WTC11 (cell line): Measurements from ENCODE around the gene MIR17HG. TPM values are rescaled to one million over a fixed set of nuclear protein-coding genes. Genes with fewer than 3 reads are reported as not detected.

Experiments used
- CBFB ChIP-seq: sonication (generic); formaldehyde crosslinking; IDR thresholded peaks from 2 replicates; pipeline ENCODE4 v1.8.1; 2022; ENCODE audit warnings: mild to moderate bottlenecking, low read depth, missing genetic modification reagents
- E2F4 ChIP-seq: sonication (generic); formaldehyde crosslinking; IDR thresholded peaks from 2 replicates; pipeline ENCODE4 v1.8.1; 2022; ENCODE audit warnings: low read depth, mild to moderate bottlenecking, moderate library complexity, missing genetic modification reagents, borderline replicate concordance
- ETV6 ChIP-seq: sonication (generic); formaldehyde crosslinking; IDR thresholded peaks from 2 replicates; pipeline ENCODE4 v1.8.1; 2022; ENCODE audit warnings: mild to moderate bottlenecking, missing genetic modification reagents
- GABPB1 ChIP-seq: sonication (generic); formaldehyde crosslinking; IDR thresholded peaks from 2 replicates; pipeline ENCODE4 v1.8.1; 2023; ENCODE audit warnings: mild to moderate bottlenecking, missing genetic modification reagents
- GRHL2 ChIP-seq: fragments of 250-450 bp; sonication (Bioruptor Pico); IDR thresholded peaks from 2 replicates; pipeline ENCODE4 v1.8.0; 2022; ENCODE audit warnings: mild to moderate bottlenecking, moderate library complexity; ENCODE audit not compliant: insufficient replicate concordance, severe bottlenecking
- HMGA2 ChIP-seq: fragments of 250-450 bp; sonication (Bioruptor Pico); IDR thresholded peaks from 2 replicates; pipeline ENCODE4 v1.4.0; 2021; ENCODE audit warnings: mild to moderate bottlenecking, moderate library complexity
- MXD4 ChIP-seq: fragments of 250-450 bp; sonication (Bioruptor Pico); IDR thresholded peaks from 2 replicates; pipeline ENCODE4 v1.8.0; 2021; ENCODE audit warnings: mild to moderate bottlenecking, moderate library complexity, borderline replicate concordance
- NFE2L1 ChIP-seq: sonication (generic); formaldehyde crosslinking; IDR thresholded peaks from 2 replicates; pipeline ENCODE4 v1.8.1; 2023; ENCODE audit warnings: missing genetic modification reagents
- NFYB ChIP-seq: sonication (generic); formaldehyde crosslinking; conservative IDR thresholded peaks from 2 replicates; pipeline ENCODE4 v1.8.0; 2022; ENCODE audit warnings: low read depth, missing genetic modification reagents
- NR1H2 ChIP-seq: sonication (generic); formaldehyde crosslinking; IDR thresholded peaks from 2 replicates; pipeline ENCODE4 v1.9.0; 2021; ENCODE audit warnings: mild to moderate bottlenecking, moderate library complexity, missing genetic modification reagents
- OVOL2 ChIP-seq: fragments of 250-450 bp; sonication (Bioruptor Pico); IDR thresholded peaks from 2 replicates; pipeline ENCODE4 v1.9.0; 2021; ENCODE audit warnings: mild to moderate bottlenecking, borderline replicate concordance
- PRRX2 ChIP-seq: fragments of 250-450 bp; sonication (Bioruptor Pico); IDR thresholded peaks from 2 replicates; pipeline ENCODE4 v1.8.0; 2021; ENCODE audit warnings: mild to moderate bottlenecking
- RORB ChIP-seq: fragments of 250-450 bp; sonication (Bioruptor Pico); IDR thresholded peaks from 2 replicates; pipeline ENCODE4 v1.9.0; 2021; ENCODE audit warnings: mild to moderate bottlenecking
- SMAD4 ChIP-seq: sonication (generic); formaldehyde crosslinking; IDR thresholded peaks from 2 replicates; pipeline ENCODE4 v1.8.0; 2022; ENCODE audit warnings: mild to moderate bottlenecking, missing genetic modification reagents
- TCF7 ChIP-seq: sonication (generic); formaldehyde crosslinking; IDR thresholded peaks from 2 replicates; pipeline ENCODE4 v1.8.0; 2022; ENCODE audit warnings: mild to moderate bottlenecking, low read depth, missing genetic modification reagents, moderate library complexity
- ZBTB21 ChIP-seq: sonication (generic); formaldehyde crosslinking; IDR thresholded peaks from 2 replicates; pipeline ENCODE4 v1.8.1; 2023; ENCODE audit warnings: mild to moderate bottlenecking, missing genetic modification reagents, borderline replicate concordance
- ZNF671 ChIP-seq: fragments of 250-450 bp; sonication (Bioruptor Pico); IDR thresholded peaks from 2 replicates; pipeline ENCODE4 v1.8.0; 2021; ENCODE audit warnings: mild to moderate bottlenecking
- total RNA-seq: library from RNA; stranded (reverse); gene quantifications from 3 replicates; pipeline ENCODE4 v1.2.3, GENCODE V29; 2021
- TF ChIP-seq, protein P1 (sequence below): sonication (generic); formaldehyde crosslinking; IDR thresholded peaks from 2 replicates; pipeline ENCODE4 v1.8.0; 2023; ENCODE audit warnings: missing genetic modification reagents, mild to moderate bottlenecking, borderline replicate concordance
- TF ChIP-seq, protein P2 (sequence below): sonication (generic); formaldehyde crosslinking; conservative IDR thresholded peaks from 2 replicates; pipeline ENCODE4 v1.8.1; 2023; ENCODE audit warnings: mild to moderate bottlenecking, low read depth, missing genetic modification reagents, moderate library complexity
- TF ChIP-seq, protein P3 (sequence below): fragments of 250-450 bp; sonication (Bioruptor Pico); IDR thresholded peaks from 2 replicates; pipeline ENCODE4 v1.9.0; 2021; ENCODE audit warnings: mild to moderate bottlenecking, borderline replicate concordance
- TF ChIP-seq, protein P4 (sequence below): sonication (generic); formaldehyde crosslinking; IDR thresholded peaks from 2 replicates; pipeline ENCODE4 v1.8.1; 2023; ENCODE audit warnings: mild to moderate bottlenecking, missing genetic modification reagents, moderate library complexity
- TF ChIP-seq, protein P5 (sequence below): fragments of 250-450 bp; sonication (Bioruptor Pico); conservative IDR thresholded peaks from 2 replicates; pipeline ENCODE4 v1.9.0; 2021; ENCODE audit warnings: mild to moderate bottlenecking
- TF ChIP-seq, protein P6 (sequence below): sonication (generic); formaldehyde crosslinking; IDR thresholded peaks from 2 replicates; pipeline ENCODE4 v1.8.1; 2023; ENCODE audit warnings: mild to moderate bottlenecking, missing genetic modification reagents, moderate library complexity

The MIR17HG gene
- total RNA-seq, 1 experiment from 2014 or later, result 37.1 TPM

DNA sequence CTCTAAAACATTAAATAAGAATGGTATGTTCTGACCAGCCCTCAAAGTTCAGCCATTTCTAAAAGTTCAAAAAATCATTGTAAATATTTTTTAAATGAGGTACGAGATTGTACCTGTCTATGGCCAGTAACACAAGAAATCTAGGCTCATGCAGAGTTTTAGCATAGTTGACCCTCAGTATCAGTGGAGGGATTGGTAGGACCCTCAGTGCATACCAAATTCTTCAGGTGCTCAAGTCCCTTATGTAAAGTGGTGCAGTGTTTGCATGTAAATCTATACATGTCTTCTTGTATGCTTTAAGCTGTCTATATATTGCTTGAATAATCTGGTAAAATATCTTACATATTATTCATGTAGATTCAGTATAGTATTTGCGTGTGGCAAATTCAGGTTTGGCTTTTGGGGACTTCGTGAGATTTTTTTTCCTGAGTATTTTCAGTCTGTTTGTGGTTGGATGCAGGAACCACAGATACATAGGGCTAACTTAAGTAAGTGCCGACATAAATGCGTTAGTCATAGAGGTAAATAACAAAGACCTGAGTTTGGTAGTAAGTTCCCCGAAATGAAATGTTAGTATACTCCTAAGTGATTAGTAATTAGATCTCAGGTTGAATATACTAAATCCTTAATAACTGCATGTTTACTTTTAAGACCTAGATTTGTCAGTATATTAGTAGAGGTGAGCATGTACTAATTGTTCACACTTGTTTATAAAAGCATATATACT is 7.8 kb downstream of the MIR17HG start (continued):
- no peak for TF ChIP-seq E2F4
- TF ChIP-seq TCF7 (CRISPR knock-in tag), result no peak
- TF ChIP-seq RORB (CRISPR knock-in tag), result no peak
- no peak for TF ChIP-seq SMAD4 (CRISPR knock-in tag)
- no peak for TF ChIP-seq HMGA2
- TF ChIP-seq, protein P1, sequence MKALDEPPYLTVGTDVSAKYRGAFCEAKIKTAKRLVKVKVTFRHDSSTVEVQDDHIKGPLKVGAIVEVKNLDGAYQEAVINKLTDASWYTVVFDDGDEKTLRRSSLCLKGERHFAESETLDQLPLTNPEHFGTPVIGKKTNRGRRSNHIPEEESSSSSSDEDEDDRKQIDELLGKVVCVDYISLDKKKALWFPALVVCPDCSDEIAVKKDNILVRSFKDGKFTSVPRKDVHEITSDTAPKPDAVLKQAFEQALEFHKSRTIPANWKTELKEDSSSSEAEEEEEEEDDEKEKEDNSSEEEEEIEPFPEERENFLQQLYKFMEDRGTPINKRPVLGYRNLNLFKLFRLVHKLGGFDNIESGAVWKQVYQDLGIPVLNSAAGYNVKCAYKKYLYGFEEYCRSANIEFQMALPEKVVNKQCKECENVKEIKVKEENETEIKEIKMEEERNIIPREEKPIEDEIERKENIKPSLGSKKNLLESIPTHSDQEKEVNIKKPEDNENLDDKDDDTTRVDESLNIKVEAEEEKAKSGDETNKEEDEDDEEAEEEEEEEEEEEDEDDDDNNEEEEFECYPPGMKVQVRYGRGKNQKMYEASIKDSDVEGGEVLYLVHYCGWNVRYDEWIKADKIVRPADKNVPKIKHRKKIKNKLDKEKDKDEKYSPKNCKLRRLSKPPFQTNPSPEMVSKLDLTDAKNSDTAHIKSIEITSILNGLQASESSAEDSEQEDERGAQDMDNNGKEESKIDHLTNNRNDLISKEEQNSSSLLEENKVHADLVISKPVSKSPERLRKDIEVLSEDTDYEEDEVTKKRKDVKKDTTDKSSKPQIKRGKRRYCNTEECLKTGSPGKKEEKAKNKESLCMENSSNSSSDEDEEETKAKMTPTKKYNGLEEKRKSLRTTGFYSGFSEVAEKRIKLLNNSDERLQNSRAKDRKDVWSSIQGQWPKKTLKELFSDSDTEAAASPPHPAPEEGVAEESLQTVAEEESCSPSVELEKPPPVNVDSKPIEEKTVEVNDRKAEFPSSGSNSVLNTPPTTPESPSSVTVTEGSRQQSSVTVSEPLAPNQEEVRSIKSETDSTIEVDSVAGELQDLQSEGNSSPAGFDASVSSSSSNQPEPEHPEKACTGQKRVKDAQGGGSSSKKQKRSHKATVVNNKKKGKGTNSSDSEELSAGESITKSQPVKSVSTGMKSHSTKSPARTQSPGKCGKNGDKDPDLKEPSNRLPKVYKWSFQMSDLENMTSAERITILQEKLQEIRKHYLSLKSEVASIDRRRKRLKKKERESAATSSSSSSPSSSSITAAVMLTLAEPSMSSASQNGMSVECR (CRISPR knock-in tag), result no peak
- no peak for TF ChIP-seq MXD4 (CRISPR knock-in tag)
- no peak for TF ChIP-seq NR1H2 (CRISPR knock-in tag)
- no peak for TF ChIP-seq CBFB (CRISPR knock-in tag)
- TF ChIP-seq GABPB1 (CRISPR knock-in tag), result no peak
- TF ChIP-seq ETV6 (CRISPR knock-in tag), result no peak
- no peak for TF ChIP-seq OVOL2 (CRISPR knock-in tag)
- TF ChIP-seq, protein P2, sequence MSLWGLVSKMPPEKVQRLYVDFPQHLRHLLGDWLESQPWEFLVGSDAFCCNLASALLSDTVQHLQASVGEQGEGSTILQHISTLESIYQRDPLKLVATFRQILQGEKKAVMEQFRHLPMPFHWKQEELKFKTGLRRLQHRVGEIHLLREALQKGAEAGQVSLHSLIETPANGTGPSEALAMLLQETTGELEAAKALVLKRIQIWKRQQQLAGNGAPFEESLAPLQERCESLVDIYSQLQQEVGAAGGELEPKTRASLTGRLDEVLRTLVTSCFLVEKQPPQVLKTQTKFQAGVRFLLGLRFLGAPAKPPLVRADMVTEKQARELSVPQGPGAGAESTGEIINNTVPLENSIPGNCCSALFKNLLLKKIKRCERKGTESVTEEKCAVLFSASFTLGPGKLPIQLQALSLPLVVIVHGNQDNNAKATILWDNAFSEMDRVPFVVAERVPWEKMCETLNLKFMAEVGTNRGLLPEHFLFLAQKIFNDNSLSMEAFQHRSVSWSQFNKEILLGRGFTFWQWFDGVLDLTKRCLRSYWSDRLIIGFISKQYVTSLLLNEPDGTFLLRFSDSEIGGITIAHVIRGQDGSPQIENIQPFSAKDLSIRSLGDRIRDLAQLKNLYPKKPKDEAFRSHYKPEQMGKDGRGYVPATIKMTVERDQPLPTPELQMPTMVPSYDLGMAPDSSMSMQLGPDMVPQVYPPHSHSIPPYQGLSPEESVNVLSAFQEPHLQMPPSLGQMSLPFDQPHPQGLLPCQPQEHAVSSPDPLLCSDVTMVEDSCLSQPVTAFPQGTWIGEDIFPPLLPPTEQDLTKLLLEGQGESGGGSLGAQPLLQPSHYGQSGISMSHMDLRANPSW (CRISPR knock-in tag), result no peak
- peak; percentile 87 for TF ChIP-seq PRRX2
- TF ChIP-seq ZBTB21 (CRISPR knock-in tag), result no peak
- peak; percentile 70 for TF ChIP-seq ZNF671 (CRISPR knock-in tag)
- TF ChIP-seq, protein P3, sequence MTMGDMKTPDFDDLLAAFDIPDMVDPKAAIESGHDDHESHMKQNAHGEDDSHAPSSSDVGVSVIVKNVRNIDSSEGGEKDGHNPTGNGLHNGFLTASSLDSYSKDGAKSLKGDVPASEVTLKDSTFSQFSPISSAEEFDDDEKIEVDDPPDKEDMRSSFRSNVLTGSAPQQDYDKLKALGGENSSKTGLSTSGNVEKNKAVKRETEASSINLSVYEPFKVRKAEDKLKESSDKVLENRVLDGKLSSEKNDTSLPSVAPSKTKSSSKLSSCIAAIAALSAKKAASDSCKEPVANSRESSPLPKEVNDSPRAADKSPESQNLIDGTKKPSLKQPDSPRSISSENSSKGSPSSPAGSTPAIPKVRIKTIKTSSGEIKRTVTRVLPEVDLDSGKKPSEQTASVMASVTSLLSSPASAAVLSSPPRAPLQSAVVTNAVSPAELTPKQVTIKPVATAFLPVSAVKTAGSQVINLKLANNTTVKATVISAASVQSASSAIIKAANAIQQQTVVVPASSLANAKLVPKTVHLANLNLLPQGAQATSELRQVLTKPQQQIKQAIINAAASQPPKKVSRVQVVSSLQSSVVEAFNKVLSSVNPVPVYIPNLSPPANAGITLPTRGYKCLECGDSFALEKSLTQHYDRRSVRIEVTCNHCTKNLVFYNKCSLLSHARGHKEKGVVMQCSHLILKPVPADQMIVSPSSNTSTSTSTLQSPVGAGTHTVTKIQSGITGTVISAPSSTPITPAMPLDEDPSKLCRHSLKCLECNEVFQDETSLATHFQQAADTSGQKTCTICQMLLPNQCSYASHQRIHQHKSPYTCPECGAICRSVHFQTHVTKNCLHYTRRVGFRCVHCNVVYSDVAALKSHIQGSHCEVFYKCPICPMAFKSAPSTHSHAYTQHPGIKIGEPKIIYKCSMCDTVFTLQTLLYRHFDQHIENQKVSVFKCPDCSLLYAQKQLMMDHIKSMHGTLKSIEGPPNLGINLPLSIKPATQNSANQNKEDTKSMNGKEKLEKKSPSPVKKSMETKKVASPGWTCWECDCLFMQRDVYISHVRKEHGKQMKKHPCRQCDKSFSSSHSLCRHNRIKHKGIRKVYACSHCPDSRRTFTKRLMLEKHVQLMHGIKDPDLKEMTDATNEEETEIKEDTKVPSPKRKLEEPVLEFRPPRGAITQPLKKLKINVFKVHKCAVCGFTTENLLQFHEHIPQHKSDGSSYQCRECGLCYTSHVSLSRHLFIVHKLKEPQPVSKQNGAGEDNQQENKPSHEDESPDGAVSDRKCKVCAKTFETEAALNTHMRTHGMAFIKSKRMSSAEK (CRISPR knock-in tag), result peak; percentile 81; the same call in 1 of the 2 replicates
- TF ChIP-seq, protein P4, sequence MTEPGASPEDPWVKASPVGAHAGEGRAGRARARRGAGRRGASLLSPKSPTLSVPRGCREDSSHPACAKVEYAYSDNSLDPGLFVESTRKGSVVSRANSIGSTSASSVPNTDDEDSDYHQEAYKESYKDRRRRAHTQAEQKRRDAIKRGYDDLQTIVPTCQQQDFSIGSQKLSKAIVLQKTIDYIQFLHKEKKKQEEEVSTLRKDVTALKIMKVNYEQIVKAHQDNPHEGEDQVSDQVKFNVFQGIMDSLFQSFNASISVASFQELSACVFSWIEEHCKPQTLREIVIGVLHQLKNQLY, result no peak
- TF ChIP-seq NFE2L1 (CRISPR knock-in tag), result no peak
- TF ChIP-seq, protein P5, sequence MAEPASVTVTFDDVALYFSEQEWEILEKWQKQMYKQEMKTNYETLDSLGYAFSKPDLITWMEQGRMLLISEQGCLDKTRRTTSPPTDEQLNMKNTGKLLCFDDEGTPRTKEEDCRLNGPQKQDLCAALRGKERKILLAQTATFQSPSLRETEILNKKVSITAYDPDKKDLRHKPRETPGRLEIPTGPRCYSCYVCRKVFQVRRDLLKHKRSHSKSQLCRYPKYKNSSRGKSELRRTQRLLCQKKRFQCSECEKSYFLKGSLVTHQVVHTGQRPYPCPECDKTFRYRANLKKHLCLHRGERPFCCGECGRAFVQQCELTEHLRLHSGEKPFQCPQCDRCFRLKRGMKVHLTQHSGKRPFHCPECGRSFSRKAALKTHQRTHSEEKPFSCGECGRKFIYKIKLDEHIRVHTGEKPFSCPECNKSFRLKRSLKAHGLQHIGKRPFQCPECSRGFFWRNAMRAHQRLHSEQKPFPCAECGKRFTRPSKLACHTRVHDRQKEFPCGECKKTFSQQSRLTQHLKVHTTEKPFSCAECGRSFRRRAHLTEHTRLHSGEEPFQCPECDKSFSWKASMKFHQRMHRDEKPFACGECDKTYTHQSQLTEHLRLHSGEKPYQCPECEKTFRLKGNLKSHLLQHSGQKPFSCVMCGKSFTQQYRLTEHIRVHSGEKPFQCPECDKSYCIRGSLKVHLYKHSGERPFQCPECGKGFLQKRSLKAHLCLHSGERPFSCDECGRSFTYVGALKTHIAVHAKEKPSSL (CRISPR knock-in tag), result peak; percentile 73
- TF ChIP-seq, protein P6, sequence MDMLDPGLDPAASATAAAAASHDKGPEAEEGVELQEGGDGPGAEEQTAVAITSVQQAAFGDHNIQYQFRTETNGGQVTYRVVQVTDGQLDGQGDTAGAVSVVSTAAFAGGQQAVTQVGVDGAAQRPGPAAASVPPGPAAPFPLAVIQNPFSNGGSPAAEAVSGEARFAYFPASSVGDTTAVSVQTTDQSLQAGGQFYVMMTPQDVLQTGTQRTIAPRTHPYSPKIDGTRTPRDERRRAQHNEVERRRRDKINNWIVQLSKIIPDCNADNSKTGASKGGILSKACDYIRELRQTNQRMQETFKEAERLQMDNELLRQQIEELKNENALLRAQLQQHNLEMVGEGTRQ (CRISPR knock-in tag), result no peak
- TF ChIP-seq NFYB (CRISPR knock-in tag), result no peak
- TF ChIP-seq GRHL2, result no peak
